ENCODE results near the gene CABP4. TPM values are rescaled to one million over a fixed set of nuclear protein-coding genes. Genes with fewer than 3 reads are reported as not detected.

Gene CABP4
- 0.28 and 0.38 TPM in 2 replicates for total RNA-seq

DNA sequence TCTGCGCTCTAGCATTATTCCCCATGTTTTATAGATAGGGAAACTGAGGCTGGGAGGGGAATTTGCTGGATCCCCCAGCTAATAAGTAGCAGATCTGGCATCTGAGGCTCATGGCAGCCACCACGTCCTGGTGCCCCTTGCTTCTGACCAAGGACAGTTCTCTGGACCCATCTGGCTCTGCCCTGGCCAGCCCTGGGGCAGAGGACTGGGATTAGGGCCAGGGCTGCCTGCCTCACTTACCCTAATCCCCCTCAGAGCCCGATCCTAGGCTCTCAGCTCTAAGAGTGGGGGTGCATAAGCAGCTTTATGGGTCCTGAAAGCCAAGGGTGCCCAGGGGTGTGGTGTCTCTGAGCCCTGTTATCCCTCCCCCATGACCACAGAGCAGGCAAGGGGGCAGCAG is at the start of gene CABP4:
TSS of gene CABP4 (plus strand) at position 301 of the 400 bp plus-strand sequence. CDS start at position 371, 70 bp downstream.

GRCh38 chr11:67415501-67416304 is 39.5 kb upstream of the CABP4 start, which contains the start of gene CARNS1:
TSS of gene CARNS1 (plus strand) at chr11:67415678. CDS start at chr11:67416200, 522 bp downstream.

GRCh38 chr11:67428052-67429001 is 26.8 kb upstream of the CABP4 start, which contains the start of gene RPS6KB2:
TSS of gene RPS6KB2 (plus strand) at chr11:67428494. CDS start at chr11:67428546, 52 bp downstream.

DNA sequence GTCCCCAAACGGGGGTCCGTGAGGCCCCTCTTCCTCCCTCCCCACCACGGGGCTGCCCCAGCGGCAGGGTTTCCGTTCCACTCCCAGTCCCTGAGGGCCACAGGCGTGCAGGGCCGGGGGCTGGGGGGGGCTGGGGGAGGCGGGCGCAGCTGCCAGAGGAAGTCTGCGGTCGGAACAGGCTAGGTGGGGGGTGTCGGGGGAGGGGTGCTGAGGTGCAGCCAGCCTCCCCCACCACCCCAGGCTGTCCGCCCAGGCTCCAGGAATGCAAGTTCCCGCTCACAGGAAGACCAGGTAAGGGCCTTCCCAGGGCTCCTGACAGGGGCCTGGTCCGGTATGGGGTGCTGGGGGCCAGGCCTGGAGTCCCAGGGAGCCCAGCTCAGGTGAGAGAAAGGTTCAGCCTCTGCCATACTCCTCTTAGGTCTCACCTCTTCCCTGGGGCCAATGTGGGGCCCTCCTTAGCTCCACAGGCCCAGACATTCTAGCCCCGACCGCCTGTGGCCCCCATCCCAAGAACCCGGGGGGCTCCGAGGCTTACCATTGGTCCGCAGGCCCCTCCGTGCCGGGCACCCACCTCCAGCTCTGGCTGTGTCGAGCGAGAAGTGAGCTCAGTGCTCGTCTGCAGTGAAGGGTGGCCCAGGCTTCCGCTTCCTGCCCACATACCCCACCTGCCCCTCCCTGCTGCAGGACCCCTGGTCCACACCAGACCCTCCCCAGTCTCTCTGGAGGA is 17.9 kb upstream of the CABP4 start, which contains the start of gene PTPRCAP:
TSS of gene PTPRCAP (minus strand) at position 601 of the 727 bp plus-strand sequence. CDS start at position 538, 63 bp downstream.

GRCh38 chr11:67452141-67452952 is 2.8 kb upstream of the CABP4 start, which contains the start of gene GPR152:
TSS of gene GPR152 (minus strand) at chr11:67452729. CDS start at chr11:67452724, 5 bp downstream.

DNA sequence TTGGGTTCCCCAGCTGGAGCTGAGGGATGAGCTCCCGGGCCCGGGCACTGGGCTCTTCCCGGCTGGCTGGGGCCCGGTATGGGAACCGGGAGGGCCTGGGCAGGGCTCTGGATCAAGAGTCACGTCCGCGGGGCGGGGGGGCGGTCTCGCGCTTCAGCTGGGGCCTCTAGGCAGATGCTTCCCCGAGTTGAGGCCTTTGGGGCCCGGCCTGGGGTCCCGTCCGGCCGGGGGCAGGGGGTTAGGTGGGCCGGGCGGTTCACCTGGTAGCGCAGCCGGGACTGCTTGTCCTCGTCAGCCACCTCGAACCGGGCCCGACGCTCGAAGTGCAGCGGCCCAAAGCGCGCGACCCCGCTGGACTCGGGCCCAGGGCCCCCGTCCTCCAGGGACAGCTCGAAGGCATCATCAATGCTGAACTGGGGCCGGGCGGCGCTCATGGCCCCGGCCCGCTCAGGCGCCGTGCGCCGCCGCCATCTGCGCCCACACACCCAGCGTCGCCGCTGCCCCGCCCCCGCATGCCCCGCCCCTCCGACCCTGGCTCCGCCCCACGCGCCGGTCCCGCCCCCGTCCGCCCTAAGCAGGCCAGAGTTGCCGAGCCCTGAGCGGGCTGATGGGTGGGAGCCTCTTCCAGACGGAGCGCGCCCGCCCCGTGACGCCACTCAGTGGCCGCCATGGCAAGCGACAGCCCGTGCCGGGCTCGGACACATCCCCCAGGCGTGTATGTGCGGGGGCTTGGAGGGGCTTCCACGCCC is 13.8 kb downstream of the CABP4 start, which contains the start of gene TMEM134:
TSS of gene TMEM134 (minus strand) at position 493 of the 749 bp plus-strand sequence. CDS start at position 434, 59 bp downstream.

DNA sequence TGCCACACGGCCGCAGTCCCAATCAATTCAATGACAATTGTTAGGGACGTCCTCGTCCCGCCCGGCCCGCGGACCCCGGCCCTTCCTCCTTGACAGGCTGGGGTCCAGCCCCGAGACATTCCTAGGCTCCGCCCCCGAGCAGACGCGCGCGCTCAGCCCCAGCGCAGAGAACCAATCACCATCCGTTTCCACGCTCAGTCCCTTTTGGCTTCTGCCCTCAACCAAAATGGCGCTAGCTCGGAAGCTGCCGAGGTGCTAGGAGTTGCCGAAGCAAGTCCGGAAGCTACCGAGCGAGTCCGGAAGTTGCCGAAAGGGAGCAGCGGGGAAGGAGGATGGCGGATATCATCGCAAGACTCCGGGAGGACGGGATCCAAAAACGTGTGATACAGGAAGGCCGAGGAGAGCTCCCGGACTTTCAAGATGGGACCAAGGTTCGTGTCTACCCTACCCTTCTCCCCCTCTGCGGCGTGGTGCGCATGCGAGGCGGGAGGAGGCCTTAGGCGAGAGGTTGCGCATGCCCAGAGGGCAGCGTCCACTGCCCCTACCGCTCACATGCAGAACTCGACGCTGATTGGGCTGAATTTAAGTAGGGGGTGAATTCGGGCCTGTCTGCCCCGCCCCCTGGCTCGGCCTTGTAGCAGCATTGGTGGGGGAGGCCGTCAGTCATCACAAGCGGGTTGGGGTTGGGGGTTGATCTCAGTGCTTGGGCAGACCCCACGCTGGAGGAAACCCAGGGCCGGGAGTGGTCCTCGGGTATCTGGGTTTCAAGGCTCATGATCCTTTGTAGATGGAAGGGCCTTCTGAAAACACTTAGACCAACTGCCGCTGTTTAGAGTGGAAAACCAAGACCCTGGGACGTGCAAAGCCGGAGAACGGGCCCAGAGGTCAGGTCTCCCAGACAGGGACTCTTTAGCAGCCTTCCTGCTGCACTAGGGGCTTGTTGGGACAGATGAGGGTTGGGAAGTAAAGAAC is 28.0 kb downstream of the CABP4 start, which contains the start of gene AIP:
TSS of gene AIP (plus strand) at position 200 of the 972 bp plus-strand sequence. CDS start at position 333, 133 bp downstream.

DNA sequence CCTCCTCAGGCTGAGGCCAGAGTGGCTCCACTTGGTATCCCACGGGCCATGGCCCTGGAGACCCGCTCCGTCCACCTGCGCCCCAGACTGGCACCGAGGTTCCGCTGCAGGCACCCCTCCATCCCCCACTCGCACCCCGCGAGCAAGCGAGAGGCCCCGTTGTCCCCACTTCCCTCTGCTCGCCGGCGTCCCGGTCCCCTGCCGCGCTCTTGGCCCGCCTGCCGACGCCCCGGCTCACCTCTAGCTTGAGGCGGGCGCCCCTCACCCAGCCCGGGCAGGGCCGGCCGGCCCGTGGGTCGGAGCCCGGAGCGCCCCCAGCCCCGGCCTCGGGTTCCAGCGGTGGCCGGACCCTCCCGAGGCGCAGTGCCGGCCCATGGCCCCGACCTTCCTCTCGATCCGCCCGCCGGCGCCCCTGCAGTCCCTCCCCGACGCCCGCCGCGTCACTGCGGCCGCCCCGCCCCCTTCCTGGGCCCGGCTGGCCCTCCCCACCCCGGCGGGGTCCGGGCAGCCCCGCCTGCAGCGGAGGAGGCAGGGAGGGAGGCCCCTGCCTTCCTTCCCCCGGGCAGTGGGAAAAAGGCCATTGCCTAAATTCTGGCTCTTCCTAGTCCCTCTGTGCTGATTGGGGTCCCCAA is 49.9 kb downstream of the CABP4 start, which contains the start of gene PITPNM1:
TSS of gene PITPNM1 (minus strand) at position 414 of the 632 bp plus-strand sequence. CDS start 1,183 bp downstream, outside the sequence.

DNA sequence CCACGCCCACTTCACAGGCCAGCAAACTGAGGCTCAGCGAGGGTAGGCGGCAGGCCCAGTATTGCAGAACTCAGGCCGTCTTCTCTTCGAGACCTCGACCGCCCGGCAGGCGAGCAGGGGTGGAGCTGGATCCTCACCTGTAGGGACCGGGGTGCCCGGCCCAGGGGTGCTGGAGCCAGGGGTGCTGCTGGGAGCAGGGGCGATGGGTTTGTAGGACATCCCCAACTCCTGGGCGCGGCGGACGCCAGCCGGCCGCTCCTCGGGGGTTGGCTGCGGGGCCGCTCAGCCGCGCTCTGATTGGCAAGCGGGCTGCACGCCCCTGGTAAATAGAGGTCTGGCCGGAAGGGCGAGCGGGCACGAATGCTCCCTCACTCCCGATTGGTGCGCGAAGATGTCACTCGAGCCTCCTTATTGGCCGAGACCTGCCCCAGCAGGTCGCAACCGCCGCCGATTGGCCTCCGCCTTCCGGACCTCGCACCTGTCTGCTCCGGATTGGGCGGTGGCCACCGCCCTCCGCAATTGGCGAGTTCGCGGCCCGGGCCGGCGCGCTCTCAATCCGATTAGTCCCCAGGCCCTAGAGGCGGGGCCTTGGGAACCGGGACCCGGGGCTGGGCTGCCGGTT is 52.8 kb downstream of the CABP4 start, which contains the start of gene CDK2AP2:
TSS of gene CDK2AP2 (minus strand) at position 299 of the 622 bp plus-strand sequence. CDS start at position 219, 80 bp downstream.

Other genes starting within 250 kb of the CABP4 start
- 24.0 and 41.6 TPM in 2 replicates for gene GRK2, start 188.9 kb upstream of the CABP4 start, total RNA-seq
- gene ANKRD13D, start 166.1 kb upstream of the CABP4 start, total RNA-seq, result 33.3 and 33.7 TPM in 2 replicates
- 5.6 and 14.9 TPM in 2 replicates for gene SSH3, start 151.8 kb upstream of the CABP4 start, total RNA-seq
- gene POLD4, start 101.8 kb upstream of the CABP4 start, total RNA-seq, result 58.6 and 74.8 TPM in 2 replicates
- 3.4 and 7.1 TPM in 2 replicates for gene CLCF1, start 81.8 kb upstream of the CABP4 start, total RNA-seq
- 3.3 and 6.2 TPM in 2 replicates for gene RAD9A, start 63.4 kb upstream of the CABP4 start, total RNA-seq
- gene PPP1CA, start 53.5 kb upstream of the CABP4 start, total RNA-seq, result 87.7 and 243 TPM in 2 replicates
- gene TBC1D10C, start 51.3 kb upstream of the CABP4 start, total RNA-seq, result not detected in 2 replicates
- gene CARNS1, start 39.7 kb upstream of the CABP4 start, total RNA-seq, result 0.19 and 0.28 TPM in 2 replicates
- gene RPS6KB2, start 26.9 kb upstream of the CABP4 start, total RNA-seq, result 29.6 and 50.6 TPM in 2 replicates
- gene PTPRCAP, start 17.7 kb upstream of the CABP4 start, total RNA-seq, result 0.19 and 0.28 TPM in 2 replicates
- 90.7 and 149 TPM in 2 replicates for gene CORO1B, start 11.9 kb upstream of the CABP4 start, total RNA-seq
- gene GPR152, start 2.6 kb upstream of the CABP4 start, total RNA-seq, result not detected in 2 replicates
- 20.3 and 30.7 TPM in 2 replicates for gene TMEM134, start 13.9 kb downstream of the CABP4 start, total RNA-seq
- gene AIP, start 27.7 kb downstream of the CABP4 start, total RNA-seq, result 69.1 and 75.7 TPM in 2 replicates
- 16.1 and 18.3 TPM in 2 replicates for gene PITPNM1, start 50.0 kb downstream of the CABP4 start, total RNA-seq
- gene CDK2AP2, start 52.8 kb downstream of the CABP4 start, total RNA-seq, result 16.6 and 20.9 TPM in 2 replicates
- not detected in 2 replicates for gene CABP2, start 68.1 kb downstream of the CABP4 start, total RNA-seq
- 709 and 1,193 TPM in 2 replicates for gene GSTP1, start 128.5 kb downstream of the CABP4 start, total RNA-seq
- gene NDUFV1, start 151.6 kb downstream of the CABP4 start, total RNA-seq, result 142 and 188 TPM in 2 replicates
- gene NUDT8, start 174.6 kb downstream of the CABP4 start, total RNA-seq, result 2.5 and 8.8 TPM in 2 replicates
- not detected in 2 replicates for gene TBX10, start 184.4 kb downstream of the CABP4 start, total RNA-seq
- not detected in 2 replicates for gene ACY3, start 195.4 kb downstream of the CABP4 start, total RNA-seq
- not detected in 2 replicates for gene ALDH3B2, start 219.3 kb downstream of the CABP4 start, total RNA-seq

All from regular cardiac myocyte (primary cell).